Kidney glomerular epithelial cell (primary cell): Measurements from ENCODE around the gene REXO4.
"Not testable (repeated sequence)": the region's sequence is repeated elsewhere in the genome, so short reads cannot be mapped to it uniquely, and the experiment has no call there.

Experiments
- DNase-seq: peaks from one replicate; lab custom pipeline; 2025; lab: John Stamatoyannopoulos, UW

Gene REXO4

GRCh38 chr9:133387680-133388079 lies 30.1 kb downstream of the REXO4 start:
- no peak for DNase-seq

- no peak for DNase-seq
Measured at GRCh38 chr9:133386338-133386737, 31.5 kb downstream of the REXO4 start.

- no peak for DNase-seq
Measured at GRCh38 chr9:133385452-133385851, 32.4 kb downstream of the REXO4 start.

- no peak for DNase-seq
Measured at GRCh38 chr9:133384736-133385321, 33.0 kb downstream of the REXO4 start.

- DNase-seq = no peak
Measured at GRCh38 chr9:133383438-133383837, 34.4 kb downstream of the REXO4 start.

- DNase-seq = no peak
Measured at GRCh38 chr9:133382507-133383141, 35.2 kb downstream of the REXO4 start.

GRCh38 chr9:133380734-133381133 lies 37.1 kb downstream of the REXO4 start:
- no peak for DNase-seq

- DNase-seq = no peak
Measured at GRCh38 chr9:133379153-133380086, 38.4 kb downstream of the REXO4 start.

- DNase-seq = no peak
Measured at GRCh38 chr9:133378408-133378962, 39.3 kb downstream of the REXO4 start.

- DNase-seq = no peak
Measured at GRCh38 chr9:133377721-133378216, 40.0 kb downstream of the REXO4 start.

- not testable (repeated sequence) for DNase-seq
Measured at GRCh38 chr9:133377280-133377679, 40.5 kb downstream of the REXO4 start.

- DNase-seq = peak; percentile 77
Measured at GRCh38 chr9:133375724-133376654, 41.8 kb downstream of the REXO4 start, which contains the start of the genes STKLD1 and SURF4. TSS of gene STKLD1 (plus strand) at chr9:133376366. CDS start at chr9:133376474, 108 bp downstream. TSS of gene SURF4 (minus strand) at chr9:133376060. CDS start at chr9:133375969, 91 bp downstream.

- no peak for DNase-seq
Measured at GRCh38 chr9:133375116-133375723, 42.6 kb downstream of the REXO4 start.

- no peak for DNase-seq
Measured at GRCh38 chr9:133374612-133375115, 43.1 kb downstream of the REXO4 start.

GRCh38 chr9:133372144-133372543 lies 45.7 kb downstream of the REXO4 start:
- DNase-seq = no peak

GRCh38 chr9:133371261-133371711 lies 46.5 kb downstream of the REXO4 start:
- DNase-seq = no peak

GRCh38 chr9:133370685-133371084 lies 47.1 kb downstream of the REXO4 start:
- DNase-seq = no peak

GRCh38 chr9:133369933-133370332 lies 47.9 kb downstream of the REXO4 start:
- no peak for DNase-seq

- no peak for DNase-seq
Measured at GRCh38 chr9:133369422-133369821, 48.4 kb downstream of the REXO4 start.

- DNase-seq = no peak
Measured at GRCh38 chr9:133368249-133368881, 49.4 kb downstream of the REXO4 start.
